ENCODE data around the gene PLPPR3.

DNA sequence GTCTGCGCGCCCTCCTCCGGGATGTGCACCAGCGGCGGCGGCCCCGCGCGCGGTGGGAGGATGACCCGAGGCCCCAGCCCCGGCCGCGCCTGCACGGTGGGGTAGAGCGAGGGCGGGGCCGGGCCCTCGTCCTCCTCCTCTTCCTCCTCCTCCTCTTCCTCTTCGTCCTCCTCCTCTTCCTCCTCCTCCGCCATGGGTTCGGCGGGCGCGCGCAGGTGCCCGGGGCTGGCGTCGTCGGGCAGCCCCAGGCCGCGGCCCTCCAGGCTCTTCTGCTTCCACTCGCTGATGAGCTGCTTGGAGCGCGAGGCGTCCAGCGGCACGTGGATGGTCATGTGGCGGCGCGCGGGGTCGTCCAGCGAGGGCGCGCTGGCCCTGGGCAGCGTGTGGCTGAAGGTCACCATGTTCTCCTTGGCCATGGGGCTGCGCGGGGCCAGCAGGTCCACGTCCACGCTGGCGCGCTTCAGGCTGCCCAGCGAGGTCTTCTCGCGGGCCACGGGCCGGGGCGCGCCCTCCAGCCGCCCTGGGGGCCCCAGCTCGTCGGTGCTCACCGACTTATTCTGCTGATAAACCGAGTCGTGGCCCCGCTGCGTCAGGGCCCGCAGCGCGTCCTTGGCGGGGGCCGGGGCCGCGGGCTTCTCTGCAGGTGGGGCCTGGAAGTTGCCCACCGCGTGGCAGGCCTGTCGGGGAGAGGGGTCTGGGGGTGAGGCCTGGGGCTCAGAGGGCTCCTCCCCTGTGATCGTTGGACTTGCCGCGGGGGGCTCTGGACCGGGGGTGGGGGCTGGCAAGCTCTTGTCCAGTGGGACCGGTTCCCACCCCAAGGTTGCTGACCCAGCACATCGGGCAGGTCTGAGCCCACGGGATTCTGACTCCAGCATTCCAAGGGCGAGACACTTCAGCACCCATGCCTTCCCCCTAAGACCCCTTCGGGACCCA, 8.3 kb downstream of the PLPPR3 start:
- no peak for TF ChIP-seq CTCF (IDR thresholded peaks at IDR 0.05; ENCODE audit: insufficient read depth, low read length, poor library complexity, severe bottlenecking)
- TF ChIP-seq EZH2phosphoT487 (conservative IDR thresholded peaks at IDR 0.05; ENCODE audit: low read length), result no peak

All from SU-DHL-6 (cell line).